GM20431 (cell line): Measurements from ENCODE around the gene SPANXN4.

Source experiments
- in situ Hi-C: fragments of 300-500 bp; cut with MseI, MboI; formaldehyde crosslinking; loops from one replicate; pipeline ENCODE4 v1.15.0; 2020; ENCODE audit warnings: low sequenced_read_pairs; ENCODE audit not compliant: unreplicated experiment

SPANXN4 gene, protein sequence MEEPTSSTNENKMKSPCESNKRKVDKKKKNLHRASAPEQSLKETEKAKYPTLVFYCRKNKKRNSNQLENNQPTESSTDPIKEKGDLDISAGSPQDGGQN

GRCh38 chrX:143025628-143026027 lies at the start of gene SPANXN4:
SPANXN4 (plus strand) TSS chrX:143025928; CDS start chrX:143026015, 87 bp downstream.
- in situ Hi-C loops: no loop called here

DNA sequence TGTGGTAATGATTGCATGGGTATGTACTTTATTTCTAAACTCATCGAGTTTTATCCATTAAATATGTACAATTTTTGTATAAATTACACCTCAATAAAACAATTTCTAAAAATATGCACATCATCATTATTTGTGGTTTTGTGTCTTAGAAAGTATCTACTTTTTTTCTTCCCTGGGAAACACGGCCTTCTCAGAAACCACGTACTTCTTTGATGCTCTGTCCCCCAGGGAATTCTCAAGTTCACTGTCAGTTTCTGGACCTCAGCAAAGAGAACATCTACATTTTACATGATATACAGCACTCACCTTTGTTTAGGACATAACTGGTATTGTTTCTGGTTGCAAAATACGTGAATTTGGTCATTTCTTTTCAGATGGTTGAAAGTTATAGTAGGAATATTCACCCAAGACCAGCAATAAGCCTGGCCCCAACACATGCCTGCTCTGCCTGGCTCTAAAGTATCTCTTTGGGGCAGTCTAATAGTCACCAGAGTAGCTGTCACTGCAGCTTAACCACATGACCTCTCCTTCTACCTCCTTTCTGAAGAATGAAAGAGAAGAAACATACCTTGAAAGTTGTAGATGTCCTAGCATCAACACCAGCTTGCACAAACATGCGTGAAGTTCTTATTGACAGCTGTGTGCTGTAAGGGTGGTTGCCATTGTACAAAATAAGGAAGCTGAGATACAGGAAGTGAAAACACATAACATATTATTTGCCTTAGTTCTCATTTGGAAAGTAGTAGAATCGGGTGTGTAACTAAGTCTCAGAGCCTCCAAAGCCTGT lies 48.4 kb upstream of the SPANXN4 start:
- in situ Hi-C loops: no loop called here

- in situ Hi-C loops: no loop called here
Measured at GRCh38 chrX:142978130-142978684, 47.5 kb upstream of the SPANXN4 start.

DNA sequence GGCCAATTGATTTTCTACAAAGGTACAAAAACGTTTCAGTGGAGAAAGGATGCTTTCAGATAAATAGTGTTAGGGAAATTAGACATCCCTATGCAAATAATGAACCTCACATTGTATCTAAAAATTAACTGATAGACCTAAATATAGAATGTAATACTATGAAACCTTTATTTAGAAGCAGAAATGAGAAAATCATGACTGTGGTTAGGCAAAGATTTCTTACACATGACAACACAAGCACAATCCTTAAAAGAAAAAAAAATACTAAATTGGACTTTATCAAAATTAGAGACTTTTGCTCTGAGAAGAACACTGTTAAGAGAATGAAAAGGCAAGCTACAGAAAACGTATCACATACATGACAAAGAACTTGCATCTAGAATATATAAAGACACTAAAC lies 43.0 kb upstream of the SPANXN4 start:
- in situ Hi-C loops: no loop called here

- in situ Hi-C loops: no loop called here
Measured at GRCh38 chrX:142994988-142995387, 30.7 kb upstream of the SPANXN4 start.

DNA sequence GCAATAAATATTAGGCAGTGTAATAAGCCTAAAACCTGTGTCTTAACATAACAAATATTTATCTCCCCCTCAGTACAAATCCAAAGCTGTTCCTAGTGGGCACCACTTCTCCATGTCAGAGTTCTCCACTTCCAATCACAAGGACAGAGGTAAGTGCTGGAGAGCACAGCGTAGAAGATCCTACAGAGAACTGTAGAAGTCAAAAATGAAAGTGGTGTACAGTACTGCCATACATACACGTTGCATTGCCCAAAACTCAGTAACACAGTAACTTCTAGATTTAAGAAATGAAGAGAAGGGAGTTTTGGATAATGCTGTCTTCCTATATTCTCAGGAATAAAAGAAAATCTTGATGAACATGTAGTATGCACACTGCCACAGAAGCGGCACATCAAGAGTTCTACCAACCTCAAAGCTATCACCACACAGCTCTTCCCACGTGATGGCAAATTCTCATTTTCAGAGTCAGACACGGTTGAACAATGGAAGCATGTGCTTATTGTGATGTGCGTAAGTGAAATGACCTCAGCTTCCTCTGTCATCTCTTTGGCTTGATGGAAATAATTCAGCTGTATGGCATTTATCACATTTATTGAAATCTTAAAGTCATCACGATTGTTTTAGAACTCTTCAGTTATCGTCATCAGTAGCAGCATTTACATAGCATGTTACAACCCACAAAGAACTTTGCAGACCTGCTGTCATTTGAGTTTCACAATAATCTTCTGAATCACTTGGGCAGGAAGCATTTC lies 27.1 kb upstream of the SPANXN4 start:
- in situ Hi-C loops: no loop called here

GRCh38 chrX:142999199-142999701 lies 26.5 kb upstream of the SPANXN4 start:
- in situ Hi-C loops: no loop called here

- in situ Hi-C loops: no loop called here
Measured at GRCh38 chrX:143002206-143002605, 23.5 kb upstream of the SPANXN4 start.

GRCh38 chrX:143017272-143017671 lies 8.5 kb upstream of the SPANXN4 start:
- in situ Hi-C loops: no loop called here

DNA sequence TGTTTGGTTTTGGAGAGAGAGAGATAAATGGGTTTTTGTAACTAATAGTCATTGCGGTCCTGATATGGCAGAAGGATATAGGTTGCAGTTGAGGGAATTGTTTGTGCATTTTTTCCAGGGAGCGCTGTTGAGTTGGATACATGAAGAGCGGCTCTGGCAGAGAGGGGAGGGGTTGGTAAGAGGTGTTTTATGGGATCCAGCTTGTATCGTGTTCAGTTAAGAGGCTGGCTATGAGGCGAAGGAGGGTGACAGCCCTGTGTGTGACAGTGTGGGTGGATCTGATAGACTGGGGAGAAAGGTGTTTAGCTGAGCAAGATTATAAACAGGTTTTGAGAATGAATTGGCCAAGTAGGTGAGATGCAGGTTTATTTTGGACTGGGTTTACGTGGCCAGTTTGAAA lies 1.5 kb downstream of the SPANXN4 start:
- in situ Hi-C loops: no loop called here

DNA sequence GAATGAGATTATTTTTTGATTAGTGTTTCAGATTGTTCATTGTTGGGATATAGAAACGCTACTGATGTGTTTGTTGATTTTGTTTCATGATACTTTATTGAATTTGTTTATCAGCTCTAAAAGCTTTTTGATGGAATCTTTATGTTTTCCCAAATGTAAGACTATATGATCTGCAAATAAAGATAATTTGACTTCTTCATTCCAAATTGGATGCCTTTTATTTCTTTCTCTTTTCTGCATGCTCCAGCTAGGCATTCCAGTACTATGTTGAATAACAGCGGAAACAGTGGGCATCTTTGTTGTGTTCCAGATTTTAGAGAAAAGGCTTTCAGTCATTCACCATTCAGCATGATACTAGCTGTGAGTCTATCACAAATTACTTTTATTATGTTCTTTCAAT lies 21.8 kb downstream of the SPANXN4 start:
- in situ Hi-C loops: no loop called here

DNA sequence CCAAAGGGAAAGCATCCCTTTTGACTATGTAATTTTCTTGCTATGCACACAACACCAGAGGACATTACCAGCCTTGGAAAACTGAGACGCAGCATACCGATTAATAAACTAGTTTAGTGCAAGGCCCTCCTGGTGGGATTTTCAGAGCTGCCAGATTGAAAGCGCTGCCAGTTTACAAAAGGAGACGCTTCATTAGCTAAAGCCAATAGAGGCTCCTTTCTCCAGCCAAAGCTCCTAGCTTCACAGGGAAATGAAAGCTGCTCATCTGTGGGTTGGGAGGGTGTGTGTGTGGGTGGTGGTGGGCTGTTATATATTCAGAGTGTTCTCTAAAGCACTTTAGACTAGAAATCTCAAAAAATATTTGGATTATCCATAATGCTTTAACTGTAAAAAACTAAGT lies 32.4 kb downstream of the SPANXN4 start:
- in situ Hi-C loops: no loop called here

DNA sequence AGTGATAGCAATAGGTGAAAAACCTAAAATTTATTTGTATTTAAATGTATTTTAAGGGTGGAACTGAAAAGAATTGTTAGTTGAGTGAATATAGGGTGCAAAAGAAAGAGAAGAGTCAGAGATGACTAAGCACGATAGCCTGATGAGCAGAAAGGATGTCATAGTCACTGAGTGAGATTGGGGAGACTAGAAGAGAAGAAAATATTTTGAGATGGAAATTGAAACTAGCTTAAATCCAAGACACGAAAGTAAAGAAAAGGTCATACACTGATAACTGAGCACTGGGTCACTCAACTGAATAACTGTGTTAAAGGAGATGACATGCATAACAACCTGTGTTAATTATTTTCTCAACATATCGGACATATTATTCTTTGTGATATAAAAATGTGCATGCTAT lies 55.5 kb downstream of the SPANXN4 start:
- in situ Hi-C loops: no loop called here

- in situ Hi-C loops: no loop called here
Measured at GRCh38 chrX:143082537-143082936, 56.8 kb downstream of the SPANXN4 start.
